GM18526 (cell line): ENCODE data around the gene ACSL5.

Experiments used
- POLR2A ChIP-seq: IDR thresholded peaks from 3 replicates; pipeline ENCODE4 v1.6.1; 2011; ENCODE audit not compliant: insufficient read length; ENCODE audit errors: extremely low read depth

Gene ACSL5

DNA sequence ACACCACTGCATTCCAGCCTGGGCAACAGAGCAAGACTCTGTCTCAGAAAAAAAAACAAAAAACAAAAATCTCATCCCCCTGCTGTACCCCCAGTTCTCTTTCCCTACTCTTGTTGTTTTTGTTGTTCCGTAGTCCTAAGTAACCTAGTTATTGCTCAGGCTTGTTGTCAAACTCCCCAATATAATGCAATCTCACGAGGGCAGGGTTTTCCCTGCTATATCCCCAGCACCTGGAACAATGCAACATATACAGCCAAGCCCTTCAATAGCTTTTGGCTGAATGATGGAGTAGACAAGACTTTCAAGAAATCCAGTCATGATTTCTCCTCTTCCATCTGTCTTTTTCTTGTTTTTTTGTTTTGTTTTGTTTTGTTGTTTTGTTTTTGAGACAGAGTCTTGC is 10.2 kb downstream of the ACSL5 start:
- TF ChIP-seq POLR2A, result no peak

DNA sequence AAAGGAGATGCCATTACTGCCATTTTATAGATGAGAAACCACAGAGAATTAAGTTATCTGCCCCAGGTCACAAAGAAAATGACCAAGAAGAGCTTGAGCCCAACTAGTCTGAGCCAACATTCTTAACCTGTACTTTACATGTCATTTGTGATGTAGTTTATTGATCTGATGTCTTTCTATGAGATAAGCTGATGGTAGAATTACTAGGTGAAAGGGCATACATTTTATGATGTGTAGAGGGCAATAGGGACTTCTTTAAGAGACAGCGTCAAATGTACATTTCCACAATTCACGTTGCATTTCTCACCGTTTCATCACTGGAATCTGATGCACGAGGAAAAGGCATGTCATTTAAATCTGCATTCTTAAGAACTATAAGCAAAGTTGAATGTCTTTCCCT is 11.3 kb downstream of the ACSL5 start:
- no peak for TF ChIP-seq POLR2A

DNA sequence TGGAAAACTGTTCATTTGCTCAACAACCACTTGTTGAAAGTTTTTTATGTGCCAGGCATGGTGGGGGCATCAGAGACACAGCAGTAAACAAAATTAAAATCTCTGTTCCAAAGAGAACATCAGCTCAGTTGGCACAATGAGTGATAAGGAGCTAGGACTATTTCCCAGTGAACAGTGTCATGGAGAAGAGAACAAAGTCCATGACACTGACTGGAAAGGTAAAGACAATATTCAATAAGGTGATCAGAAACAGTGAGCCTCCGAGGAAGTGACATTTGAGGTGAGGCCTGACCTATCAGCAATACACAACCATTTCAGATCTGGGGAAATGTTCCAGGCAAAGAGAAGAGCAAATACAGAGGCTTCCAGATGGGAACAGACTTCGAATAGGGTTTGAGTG is 14.6 kb downstream of the ACSL5 start:
- TF ChIP-seq POLR2A, result no peak

DNA sequence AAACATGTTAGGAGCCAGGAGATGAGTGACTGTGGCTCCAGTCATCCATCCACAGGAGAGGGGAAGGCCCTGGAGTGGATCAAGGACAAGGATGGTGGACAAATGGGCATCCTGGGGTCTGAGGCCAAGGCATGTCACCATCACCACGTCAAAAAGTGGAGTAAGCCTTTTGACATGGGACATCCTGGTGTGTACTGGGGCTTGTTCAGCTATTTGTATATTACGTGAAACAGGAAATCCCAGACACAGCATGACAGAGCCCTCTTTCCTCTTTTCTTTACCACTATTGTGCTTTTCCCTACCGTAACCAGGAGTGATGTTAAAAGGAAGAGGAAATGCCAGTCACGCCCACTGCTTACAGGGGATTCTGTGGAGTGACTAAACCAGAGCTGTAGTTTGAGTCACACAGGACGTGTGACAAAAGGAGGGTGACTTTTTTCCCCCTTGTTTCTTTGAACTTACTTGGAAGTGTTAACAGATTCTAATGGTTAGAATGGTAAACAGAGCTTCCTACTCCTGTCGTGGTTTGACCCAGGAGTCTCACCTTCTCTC is 15.4 kb downstream of the ACSL5 start:
- TF ChIP-seq POLR2A, result no peak

DNA sequence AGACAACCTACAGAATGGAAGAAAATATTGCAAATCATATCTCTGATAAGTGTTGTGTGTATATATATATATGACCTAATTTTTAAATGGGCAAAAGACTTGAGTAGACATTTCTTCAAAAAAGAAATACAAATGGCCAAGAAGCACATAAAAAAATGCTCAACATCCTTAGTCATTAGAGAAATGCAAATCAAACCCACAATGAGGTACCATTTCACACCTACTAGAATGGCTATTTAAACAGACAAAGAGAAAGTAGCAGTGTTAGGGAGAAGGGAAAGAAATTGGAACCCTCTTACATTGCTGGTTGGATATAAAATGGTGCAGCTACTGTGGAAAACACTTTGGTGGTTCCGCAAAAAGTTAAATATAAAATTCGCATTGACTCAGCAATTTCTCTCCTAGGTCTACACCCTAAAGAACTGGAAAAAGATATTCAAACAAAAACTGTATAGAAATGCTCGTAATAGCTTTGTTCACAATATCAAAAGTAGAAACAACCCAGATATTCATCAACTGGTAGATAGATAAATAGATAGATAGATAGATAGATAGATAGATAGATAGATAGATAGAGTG is 16.3 kb downstream of the ACSL5 start:
- no peak for TF ChIP-seq POLR2A

DNA sequence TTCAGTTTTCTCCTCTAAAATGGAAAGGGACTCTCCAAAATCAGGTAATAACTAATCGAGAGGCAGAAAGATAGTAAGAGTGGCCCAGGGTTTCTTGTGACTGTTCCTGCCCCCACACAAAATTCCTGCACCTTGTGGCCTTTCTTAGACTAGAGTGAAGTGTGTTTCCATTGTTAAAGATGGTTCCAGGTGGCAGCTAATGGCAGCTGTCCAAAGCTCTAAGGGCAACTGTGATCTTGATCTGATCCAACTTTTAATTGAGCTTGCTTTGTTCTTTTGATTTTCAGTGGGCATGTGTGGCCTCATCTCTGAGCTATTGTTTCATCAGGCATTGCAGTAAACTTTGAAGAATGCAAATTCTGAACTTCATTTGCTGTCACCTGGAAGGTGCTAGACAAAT is 19.4 kb downstream of the ACSL5 start:
- no peak for TF ChIP-seq POLR2A

DNA sequence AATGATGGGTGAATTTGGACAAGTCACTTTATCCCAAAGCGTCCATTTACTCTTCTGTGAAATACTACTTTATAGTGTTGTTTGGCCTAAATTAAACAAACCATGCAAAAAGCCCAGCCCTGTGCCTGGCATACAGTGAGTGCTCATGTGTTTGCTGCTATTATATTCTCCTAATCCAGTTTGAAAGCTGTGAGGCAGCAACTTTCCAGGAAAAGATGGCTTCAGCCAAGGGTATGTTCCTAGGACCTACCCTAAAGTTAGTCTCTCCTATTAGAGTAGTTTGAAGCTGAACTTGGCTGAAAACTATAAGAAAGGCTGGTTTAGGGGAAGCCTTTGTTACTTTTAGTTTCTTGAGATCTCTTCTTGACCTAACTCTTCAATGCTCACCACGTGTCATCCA is 19.9 kb downstream of the ACSL5 start:
- no peak for TF ChIP-seq POLR2A

DNA sequence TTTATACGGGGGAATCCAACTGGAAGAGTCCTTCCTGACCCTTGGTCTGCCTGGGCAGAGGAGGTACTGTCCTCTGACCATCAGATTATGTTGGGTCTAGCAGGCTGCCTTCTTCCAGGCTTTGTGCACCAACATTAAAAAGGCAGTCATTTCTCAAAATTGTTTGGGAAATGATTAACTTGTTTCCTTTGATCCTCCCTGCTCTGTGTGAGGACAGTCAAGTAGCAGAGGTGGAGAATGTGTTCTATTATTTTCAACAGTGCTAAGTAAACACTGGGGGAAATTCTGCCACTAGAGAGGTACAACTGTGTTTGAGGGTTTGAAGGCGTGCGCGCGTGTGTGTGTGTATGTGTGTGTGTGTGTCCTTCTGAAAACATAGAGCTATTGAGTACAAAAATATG is 20.6 kb downstream of the ACSL5 start:
- TF ChIP-seq POLR2A, result no peak

DNA sequence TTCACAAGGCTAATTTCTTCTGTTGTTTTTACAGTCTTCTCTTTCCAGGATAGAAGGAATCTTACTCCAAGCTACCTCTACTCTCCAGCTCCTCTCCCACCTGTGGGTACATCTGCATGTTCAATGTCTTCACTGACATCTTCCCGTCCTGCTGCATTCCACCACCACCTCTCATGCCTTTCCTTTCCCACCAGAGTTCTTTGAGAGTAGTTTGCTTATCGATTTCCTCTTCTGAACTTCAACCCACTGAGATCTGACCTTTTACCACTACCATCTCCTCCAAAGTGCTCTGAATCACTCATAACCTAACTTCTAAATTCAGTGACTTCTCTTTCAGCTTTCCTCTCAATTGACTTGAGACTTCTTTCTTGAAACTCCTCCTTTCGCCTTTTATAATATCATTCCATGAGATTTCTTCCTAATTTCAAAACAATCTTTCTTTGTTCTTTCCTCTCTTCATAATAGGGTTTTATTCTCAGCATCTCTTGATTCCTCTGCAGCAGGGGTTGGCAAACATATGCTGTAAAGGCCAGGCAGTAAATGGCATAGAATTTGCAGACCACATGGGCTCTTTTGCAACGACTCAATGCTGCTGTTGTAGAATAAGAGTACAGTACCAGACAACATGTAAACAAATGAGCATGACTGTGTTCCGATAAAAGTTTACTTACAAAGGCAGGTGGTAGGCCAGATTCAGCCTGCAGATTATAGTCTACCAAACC is 22.1 kb downstream of the ACSL5 start:
- TF ChIP-seq POLR2A, result no peak

DNA sequence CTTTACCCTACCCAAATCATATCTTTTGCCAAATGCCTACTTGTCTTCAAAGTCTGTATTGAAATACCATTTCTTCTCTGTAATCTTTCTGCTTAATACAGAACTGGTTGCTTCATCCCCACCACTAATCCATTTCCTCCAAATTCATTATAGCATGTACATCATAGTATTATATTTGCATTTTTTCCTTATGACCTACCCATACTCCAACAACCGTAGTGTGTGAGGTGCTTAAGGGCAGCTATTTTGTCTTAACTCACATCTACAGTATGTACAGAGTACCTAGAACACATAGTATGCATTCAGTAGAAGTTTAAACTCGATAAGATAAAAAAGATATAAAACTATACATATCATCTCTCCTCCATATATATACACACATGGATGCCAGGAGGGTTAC is 23.7 kb downstream of the ACSL5 start:
- TF ChIP-seq POLR2A, result no peak

DNA sequence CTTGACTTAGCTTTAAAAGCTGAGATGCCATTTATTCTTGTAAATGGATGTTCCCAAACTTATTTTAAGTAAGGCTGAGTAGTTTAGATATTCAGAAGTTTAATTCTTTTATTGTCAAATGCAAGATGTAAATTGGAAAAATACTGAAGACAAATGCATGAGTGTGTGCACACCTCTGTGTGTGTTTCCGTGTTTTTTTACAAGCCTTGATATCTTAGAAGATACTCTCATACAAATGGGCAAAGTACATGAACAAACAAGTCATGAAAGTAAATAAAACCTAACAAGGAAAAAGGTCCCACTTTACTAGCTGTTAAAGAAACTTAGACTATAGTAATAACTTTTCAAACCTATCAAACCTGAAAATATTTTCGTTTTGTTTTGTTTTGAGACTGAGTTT is 29.0 kb downstream of the ACSL5 start:
- TF ChIP-seq POLR2A, result no peak

DNA sequence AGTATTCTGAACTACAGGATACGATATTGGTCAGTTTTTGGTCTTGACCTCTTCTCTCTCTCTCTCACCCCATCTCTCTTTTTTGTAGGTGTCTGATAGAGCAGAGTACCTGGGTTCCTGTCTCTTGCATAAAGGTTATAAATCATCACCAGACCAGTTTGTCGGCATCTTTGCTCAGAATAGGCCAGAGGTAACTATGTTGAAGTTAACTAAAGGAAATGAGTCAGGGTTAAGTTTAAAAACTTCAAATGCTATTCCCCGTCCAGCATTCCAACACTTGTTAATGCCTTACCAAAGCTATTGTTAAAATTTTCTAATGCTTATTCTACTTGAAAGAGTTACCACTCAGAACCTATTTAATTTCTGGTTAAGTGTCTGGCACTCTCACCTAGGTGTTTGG is 30.7 kb downstream of the ACSL5 start:
- no peak for TF ChIP-seq POLR2A

DNA sequence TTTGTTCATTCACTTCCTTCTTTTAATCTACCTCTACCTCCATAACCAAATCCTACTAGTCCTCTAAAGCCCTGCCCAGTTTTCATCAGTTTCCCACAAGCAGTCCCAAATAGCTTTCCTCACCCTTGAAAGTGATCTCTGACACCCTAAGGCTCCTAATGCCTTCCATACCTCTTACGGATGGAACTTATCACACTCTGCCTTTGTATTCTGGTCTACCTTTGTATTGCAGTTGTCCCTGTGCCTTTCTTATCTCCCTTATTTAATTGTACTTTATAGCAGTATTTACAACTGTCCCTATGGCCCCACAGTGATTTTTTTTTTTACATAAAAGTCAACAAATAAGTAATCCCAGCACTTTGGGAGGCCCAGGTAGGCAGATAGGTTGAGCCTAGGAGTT is 33.8 kb downstream of the ACSL5 start:
- no peak for TF ChIP-seq POLR2A

DNA sequence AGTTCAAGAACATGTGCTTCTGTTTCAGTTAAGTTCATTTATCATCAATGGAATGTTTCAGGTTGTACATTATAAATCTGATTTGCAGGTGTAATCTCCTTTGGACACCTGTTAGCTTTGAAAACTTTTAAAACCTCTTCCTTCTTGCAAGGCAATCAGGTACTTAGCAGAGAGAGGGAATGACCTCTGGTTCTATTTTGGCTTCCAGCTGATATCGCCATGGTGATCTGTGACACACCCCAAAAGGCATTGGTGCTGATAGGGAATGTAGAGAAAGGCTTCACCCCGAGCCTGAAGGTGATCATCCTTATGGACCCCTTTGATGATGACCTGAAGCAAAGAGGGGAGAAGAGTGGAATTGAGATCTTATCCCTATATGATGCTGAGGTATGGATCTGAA is 35.4 kb downstream of the ACSL5 start:
- no peak for TF ChIP-seq POLR2A

DNA sequence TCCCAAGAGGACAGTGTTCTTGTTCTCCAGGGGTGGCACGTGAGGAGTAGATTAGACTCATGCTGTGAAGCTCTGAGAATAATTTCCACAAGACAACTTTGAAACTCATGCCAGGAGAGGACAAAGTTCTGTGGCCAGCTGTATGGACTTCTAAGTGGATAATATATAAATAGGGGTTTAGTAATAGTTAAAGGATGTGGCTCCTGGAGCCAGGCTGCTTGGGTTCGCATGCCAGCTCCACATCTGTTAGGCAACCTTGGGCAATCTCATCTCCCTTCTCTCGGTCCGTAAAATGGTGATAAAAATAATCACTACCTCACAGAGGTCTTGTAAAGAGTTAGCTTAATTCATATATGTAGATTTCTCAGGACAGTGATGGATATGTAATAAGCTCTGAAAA is 35.8 kb downstream of the ACSL5 start:
- no peak for TF ChIP-seq POLR2A

DNA sequence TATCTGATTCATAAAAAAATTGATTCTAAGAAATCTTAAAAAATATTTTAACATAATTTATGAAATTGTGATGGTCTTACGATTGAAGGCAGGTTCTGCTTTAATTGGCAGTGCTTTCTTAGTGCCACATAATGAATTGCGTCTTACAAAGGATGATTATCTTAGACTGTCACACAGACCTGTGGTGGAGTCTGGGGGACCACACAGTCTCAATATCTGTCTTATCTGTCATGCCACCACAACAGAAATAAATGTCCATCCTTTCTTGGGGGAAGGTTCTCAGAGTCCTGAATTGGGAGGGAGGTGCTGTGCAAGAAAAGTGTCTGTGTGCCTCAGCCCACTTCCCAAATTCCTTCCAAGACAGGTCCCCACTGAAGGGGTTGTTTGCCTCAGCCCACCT is 38.8 kb downstream of the ACSL5 start:
- TF ChIP-seq POLR2A, result no peak

DNA sequence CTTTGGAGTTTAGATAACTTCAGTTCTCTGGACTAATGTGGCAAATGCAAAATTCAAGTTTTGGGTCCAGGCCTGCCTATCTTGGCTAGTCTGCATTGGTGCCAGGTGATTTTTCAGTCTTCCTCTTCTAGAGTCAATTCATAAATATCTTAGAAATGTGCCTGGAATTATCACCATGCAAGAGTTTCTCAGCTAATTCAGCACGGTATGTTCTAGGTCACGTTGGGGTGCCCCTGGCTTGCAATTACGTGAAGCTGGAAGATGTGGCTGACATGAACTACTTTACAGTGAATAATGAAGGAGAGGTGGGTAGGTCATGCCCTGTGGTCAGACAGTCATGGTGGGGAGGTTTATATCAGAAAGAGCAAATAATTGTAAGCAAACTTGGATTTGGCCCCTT is 47.8 kb downstream of the ACSL5 start:
- TF ChIP-seq POLR2A, result no peak
